ENCODE measurements around the gene LAMA2. TPM values are rescaled to one million over a fixed set of nuclear protein-coding genes. Genes with fewer than 3 reads are reported as not detected.

Gene LAMA2
- total RNA-seq, 6 experiments from 2014 or later = 2.9 to 12.1 (median 6.2) TPM

DNA sequence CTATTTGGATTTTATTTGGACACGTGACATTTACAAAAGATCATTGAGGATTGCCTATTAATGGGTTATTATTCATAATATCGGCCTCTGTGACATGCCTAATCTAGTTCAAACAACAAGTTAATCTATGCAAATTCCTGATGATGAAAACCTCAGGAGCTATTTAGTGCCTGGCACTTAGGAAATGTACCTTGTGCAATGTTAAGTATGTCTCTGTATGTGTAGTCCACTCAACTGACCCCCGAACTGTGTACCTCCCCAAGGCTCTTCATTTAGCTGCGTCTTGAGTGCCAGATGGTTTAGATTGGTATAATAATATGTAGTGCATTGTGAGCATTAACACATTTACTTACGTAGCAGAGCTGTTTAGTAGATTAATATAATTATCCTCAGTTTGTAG lies 6.9 kb downstream of the LAMA2 start:
- intact Hi-C loops (cut with DNase I) = no loop called here
- TF ChIP-seq, protein P1, sequence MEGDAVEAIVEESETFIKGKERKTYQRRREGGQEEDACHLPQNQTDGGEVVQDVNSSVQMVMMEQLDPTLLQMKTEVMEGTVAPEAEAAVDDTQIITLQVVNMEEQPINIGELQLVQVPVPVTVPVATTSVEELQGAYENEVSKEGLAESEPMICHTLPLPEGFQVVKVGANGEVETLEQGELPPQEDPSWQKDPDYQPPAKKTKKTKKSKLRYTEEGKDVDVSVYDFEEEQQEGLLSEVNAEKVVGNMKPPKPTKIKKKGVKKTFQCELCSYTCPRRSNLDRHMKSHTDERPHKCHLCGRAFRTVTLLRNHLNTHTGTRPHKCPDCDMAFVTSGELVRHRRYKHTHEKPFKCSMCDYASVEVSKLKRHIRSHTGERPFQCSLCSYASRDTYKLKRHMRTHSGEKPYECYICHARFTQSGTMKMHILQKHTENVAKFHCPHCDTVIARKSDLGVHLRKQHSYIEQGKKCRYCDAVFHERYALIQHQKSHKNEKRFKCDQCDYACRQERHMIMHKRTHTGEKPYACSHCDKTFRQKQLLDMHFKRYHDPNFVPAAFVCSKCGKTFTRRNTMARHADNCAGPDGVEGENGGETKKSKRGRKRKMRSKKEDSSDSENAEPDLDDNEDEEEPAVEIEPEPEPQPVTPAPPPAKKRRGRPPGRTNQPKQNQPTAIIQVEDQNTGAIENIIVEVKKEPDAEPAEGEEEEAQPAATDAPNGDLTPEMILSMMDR (IDR thresholded peaks at IDR 0.05) = no peak
- TF ChIP-seq POLR2A (IDR thresholded peaks at IDR 0.05) = no peak
- H3K27me3 ChIP-seq = no peaks in the 10 kb centered on the region
- 58% methylated on average over 5 of the region's 5 CpGs for WGBS (ENCODE audit: insufficient coverage, low coverage, low lambda C conversion rate, missing lambda C conversion rate)
- no peaks in the 10 kb centered on the region for H3K4me1 ChIP-seq
- no peak overlapping the region for H3K27ac ChIP-seq
- DNase-seq (no peak), ATAC-seq (no peak)
- no peaks in the 10 kb centered on the region for H3K9me3 ChIP-seq
- H3K36me3 ChIP-seq = no peaks in the 10 kb centered on the region
- H3K4me3 ChIP-seq = no peak overlapping the region

DNA sequence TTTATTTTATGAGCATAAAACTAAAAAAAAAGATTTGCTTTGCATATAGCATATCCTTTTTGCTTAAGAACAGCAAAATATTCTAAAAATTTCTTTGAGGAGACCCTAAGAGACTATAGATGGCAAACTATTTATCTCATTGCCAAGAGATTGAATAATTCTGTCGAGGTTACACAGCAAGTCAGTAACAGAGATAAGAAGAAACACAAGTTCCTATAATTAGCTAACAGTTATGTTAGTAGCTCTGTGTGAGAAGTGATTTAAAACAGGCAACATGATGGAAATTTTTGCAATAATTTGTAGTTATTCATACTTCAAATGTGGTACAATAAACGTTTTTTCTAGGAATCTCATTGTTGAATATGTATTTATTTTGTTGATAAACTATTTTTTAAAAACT lies 9.1 kb downstream of the LAMA2 start:
- Histone ChIP-seq H3K27me3 (no peaks in the 10 kb centered on the region), H3K27ac (no peak overlapping the region), H3K9me3 (no peaks in the 10 kb centered on the region), H3K36me3 (no peaks in the 10 kb centered on the region), H3K4me1 (no peaks in the 10 kb centered on the region), H3K4me3 (no peak overlapping the region)
- 8% methylated on average over 2 of the region's 2 CpGs for WGBS (ENCODE audit: insufficient coverage, low coverage, low lambda C conversion rate, missing lambda C conversion rate)
- no peak for DNase-seq
- TF ChIP-seq POLR2A (IDR thresholded peaks at IDR 0.05) = no peak
- TF ChIP-seq, protein P1 (IDR thresholded peaks at IDR 0.05) = no peak
- intact Hi-C loops (cut with DNase I) = no loop called here
- no peak for ATAC-seq

DNA sequence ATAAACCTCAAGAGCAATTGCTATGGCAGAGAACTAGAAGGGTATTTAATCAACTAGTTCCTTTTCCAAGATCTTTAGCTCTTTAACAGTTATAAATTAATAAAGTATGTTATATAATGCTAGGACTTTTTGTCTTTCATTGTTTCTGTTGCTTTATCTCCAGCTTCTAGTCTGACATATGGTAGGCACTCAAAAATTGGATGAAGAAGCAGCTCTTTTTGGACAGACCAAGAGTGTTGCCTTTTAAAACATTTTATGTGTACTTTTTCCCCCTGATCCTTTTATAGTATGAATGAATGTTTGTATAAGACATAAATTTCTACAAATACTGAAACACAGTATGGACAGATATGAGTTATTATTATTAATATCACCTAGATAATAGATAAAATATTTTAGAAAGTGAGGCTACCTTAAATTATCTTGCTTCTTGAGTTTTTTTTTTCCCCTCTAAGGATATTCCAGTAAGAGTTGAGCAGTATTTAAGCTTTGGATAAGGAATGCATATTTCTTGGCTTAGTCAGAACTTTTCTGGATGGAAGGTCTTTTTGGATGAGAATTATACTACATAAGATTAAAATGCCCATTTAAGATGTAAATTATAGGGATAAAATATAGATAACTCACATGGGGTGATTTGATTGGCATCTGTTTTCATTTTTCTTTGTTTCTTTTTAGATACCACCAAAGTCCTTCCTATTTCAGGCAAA lies 16.6 kb downstream of the LAMA2 start:
- H3K9me3 ChIP-seq = no peaks in the 10 kb centered on the region
- DNase-seq (no peak), ATAC-seq (no peak)
- H3K27ac ChIP-seq = no peak overlapping the region
- H3K36me3 ChIP-seq = no peaks in the 10 kb centered on the region
- no peak overlapping the region for H3K4me3 ChIP-seq
- TF ChIP-seq POLR2A (IDR thresholded peaks at IDR 0.05) = no peak
- TF ChIP-seq, protein P1 (IDR thresholded peaks at IDR 0.05) = no peak
- no peaks in the 10 kb centered on the region for H3K4me1 ChIP-seq
- intact Hi-C loops (cut with DNase I) = no loop called here
- H3K27me3 ChIP-seq = no peaks in the 10 kb centered on the region

DNA sequence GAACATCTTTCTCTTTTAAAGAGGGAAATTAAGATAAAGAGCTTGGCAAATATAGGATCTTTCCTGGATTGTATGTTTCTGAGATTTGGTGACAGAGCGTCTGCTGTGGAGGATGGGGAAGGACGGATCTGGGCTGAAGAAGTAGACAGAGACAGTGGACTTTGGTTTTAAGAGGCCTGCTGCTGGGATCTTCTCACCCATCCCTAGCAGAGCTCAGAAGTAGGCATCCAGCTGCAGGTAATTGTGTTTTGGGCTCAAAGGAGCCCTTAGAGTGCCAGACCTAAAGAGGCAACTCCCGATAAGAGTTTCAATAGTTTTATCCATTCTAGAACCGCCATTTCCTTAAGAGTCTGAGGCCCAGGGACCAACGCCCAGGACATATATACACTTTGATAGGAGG lies 20.8 kb downstream of the LAMA2 start:
- WGBS (ENCODE audit: insufficient coverage, low coverage, low lambda C conversion rate, missing lambda C conversion rate) = 47% methylated on average over 3 of the region's 5 CpGs
- Histone ChIP-seq H3K27ac (no peak overlapping the region), H3K4me3 (no peak overlapping the region), H3K36me3 (no peaks in the 10 kb centered on the region), H3K27me3 (no peaks in the 10 kb centered on the region), H3K4me1 (no peaks in the 10 kb centered on the region), H3K9me3 (no peaks in the 10 kb centered on the region)
- ATAC-seq = no peak
- DNase-seq = no peak
- intact Hi-C loops (cut with DNase I) = no loop called here
- no peak for TF ChIP-seq POLR2A (IDR thresholded peaks at IDR 0.05)
- TF ChIP-seq, protein P1 (IDR thresholded peaks at IDR 0.05) = no peak

DNA sequence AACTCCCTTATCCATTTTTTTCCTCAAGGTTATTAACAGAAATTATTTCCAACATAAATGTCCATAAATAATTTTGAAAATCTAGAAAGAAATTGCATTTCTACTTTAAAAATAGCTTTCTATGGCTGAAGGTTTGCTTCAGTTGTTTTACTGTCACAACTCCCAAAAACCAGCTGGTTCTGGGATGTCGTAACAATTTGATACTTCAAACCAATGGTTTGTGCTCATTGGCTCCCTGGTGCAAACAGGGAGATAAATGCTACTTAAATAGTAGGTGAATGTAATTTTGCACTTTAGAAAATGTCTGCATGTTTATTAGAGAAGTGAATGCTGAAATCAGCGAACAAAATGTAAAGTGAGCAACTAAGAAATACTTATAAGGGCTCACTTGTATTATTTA lies 31.1 kb downstream of the LAMA2 start:
- intact Hi-C loops (cut with DNase I) = no loop called here

More for the DNA sequence above, 31.1 kb downstream of the LAMA2 start:
- Histone ChIP-seq H3K4me1 (no peaks in the 10 kb centered on the region), H3K9me3 (no peaks in the 10 kb centered on the region), H3K27me3 (no peaks in the 10 kb centered on the region), H3K4me3 (no peak overlapping the region), H3K27ac (no peak overlapping the region), H3K36me3 (no peaks in the 10 kb centered on the region)
- WGBS (ENCODE audit: insufficient coverage, low coverage, low lambda C conversion rate, missing lambda C conversion rate) = 41% methylated on average over 2 of the region's 2 CpGs
- TF ChIP-seq, protein P1 (IDR thresholded peaks at IDR 0.05) = no peak
- no peak for TF ChIP-seq POLR2A (IDR thresholded peaks at IDR 0.05)
- ATAC-seq (no peak), DNase-seq (no peak)

All from right lobe of liver (tissue), 6 donors.